Ovary (tissue), 3 donors: ENCODE data around the gene IQSEC1.

ENCODE experiments used
- POLR2A ChIP-seq: fragments of 450-650 bp; IDR thresholded peaks from one replicate; pipeline ENCODE4 v1.6.1; 2017; ENCODE audit warnings: antibody characterized with exemption, mild to moderate bottlenecking, moderate library complexity
- TF ChIP-seq, protein P1 (sequence below), 3 donors: fragments of 450-650 bp in 2 of 3; fragments of 200-600 bp in 1 of 3; IDR thresholded peaks; one replicate each; pipeline versions ENCODE4 v1.5.1 to v1.8.0; 2016 to 2022; ENCODE audit warnings: antibody characterized with exemption in 3 of 3, mild to moderate bottlenecking in 1 of 3
- donor health status: DM: no; HTN: no; CAD: no.

DNA sequence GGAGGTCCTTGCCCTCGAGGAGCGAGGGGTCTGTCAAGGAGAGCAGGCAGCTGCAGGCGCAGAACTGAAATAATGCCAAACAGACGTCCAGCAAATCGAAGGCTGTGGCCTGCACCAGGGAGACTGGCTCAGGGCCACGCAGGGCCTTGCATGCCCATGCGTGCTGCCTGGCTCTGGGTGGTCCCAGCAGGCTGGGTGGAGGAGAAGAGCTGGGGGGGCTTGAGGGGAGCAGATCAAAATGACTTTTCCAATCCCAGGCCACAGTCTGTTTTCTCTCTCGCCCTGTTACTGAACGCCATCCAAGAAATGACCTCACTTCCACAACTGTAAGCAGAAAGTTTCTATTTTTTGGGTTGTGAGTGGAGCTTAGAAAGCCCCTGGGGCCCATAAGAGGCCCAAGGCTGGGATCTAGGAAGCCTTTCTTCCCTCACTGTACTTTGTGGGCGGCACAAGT is 134.9 kb downstream of the IQSEC1 start:
- TF ChIP-seq, protein P1, sequence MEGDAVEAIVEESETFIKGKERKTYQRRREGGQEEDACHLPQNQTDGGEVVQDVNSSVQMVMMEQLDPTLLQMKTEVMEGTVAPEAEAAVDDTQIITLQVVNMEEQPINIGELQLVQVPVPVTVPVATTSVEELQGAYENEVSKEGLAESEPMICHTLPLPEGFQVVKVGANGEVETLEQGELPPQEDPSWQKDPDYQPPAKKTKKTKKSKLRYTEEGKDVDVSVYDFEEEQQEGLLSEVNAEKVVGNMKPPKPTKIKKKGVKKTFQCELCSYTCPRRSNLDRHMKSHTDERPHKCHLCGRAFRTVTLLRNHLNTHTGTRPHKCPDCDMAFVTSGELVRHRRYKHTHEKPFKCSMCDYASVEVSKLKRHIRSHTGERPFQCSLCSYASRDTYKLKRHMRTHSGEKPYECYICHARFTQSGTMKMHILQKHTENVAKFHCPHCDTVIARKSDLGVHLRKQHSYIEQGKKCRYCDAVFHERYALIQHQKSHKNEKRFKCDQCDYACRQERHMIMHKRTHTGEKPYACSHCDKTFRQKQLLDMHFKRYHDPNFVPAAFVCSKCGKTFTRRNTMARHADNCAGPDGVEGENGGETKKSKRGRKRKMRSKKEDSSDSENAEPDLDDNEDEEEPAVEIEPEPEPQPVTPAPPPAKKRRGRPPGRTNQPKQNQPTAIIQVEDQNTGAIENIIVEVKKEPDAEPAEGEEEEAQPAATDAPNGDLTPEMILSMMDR (IDR thresholded peaks at IDR 0.05), result no peak
- no peak for TF ChIP-seq POLR2A
